Thoracic aorta (tissue), 2 donors: ENCODE results near the gene COQ4. TPM values are rescaled to one million over a fixed set of nuclear protein-coding genes. Genes with fewer than 3 reads are reported as not detected.

ENCODE experiments used
- ATAC-seq: fragments of 150-250 bp; one replicate; pipeline ENCODE4 v1.8.0; 2017; ENCODE audit warnings: low read depth; ENCODE audit not compliant: insufficient number of reproducible peaks, low FRiP score
- DNase-seq: peaks from one replicate; pipeline ENCODE4 v3.0.0-alpha.2; 2020; ENCODE audit warnings: low spot score
- H3K27ac ChIP-seq, 2 donors: fragments of 200-600 bp; sonication (generic); 1 replicate in 1 of 2; 2 replicates in 1 of 2; pipeline ENCODE4 v1.5.1; 2016; ENCODE audit warnings: mild to moderate bottlenecking in 2 of 2, moderate library complexity in 2 of 2
- H3K27me3 ChIP-seq: fragments of 200-600 bp; sonication (generic); replicated peaks from 2 replicates; pipeline ENCODE4 v1.6.0; 2016; ENCODE audit warnings: mild to moderate bottlenecking; ENCODE audit not compliant: insufficient read depth
- H3K36me3 ChIP-seq: fragments of 200-600 bp; sonication (generic); one replicate; pipeline ENCODE4 v1.5.1; 2016
- H3K4me1 ChIP-seq, 2 donors: fragments of 200-600 bp; sonication (generic); 1 replicate in 1 of 2; 2 replicates in 1 of 2; pipeline versions ENCODE4 v1.5.1 to v1.6.0; 2016; ENCODE audit warnings: low read depth in 2 of 2, mild to moderate bottlenecking in 1 of 2; ENCODE audit not compliant: control insufficient read depth in 1 of 2
- H3K4me3 ChIP-seq: fragments of 200-600 bp; sonication (generic); 2 replicates; pipeline ENCODE4 v1.5.1; 2016; ENCODE audit warnings: mild to moderate bottlenecking
- H3K9me3 ChIP-seq: fragments of 200-600 bp; sonication (generic); 2 replicates; pipeline ENCODE4 v1.5.1; 2016
- CTCF ChIP-seq: fragments of 200-600 bp; sonication (generic); IDR thresholded peaks from one replicate; pipeline ENCODE4 v1.5.1; 2019; ENCODE audit warnings: antibody characterized with exemption
- total RNA-seq, 2 donors: library from RNA; depleted of rRNA; stranded (reverse); fragments of >200 nt; gene quantifications; one replicate each; pipeline versions ENCODE4 v1.1.0 to v1.2.3, GENCODE V29; 2016

COQ4 gene
- total RNA-seq, 2 donors from 2014 or later = 28.7 to 40.1 TPM

DNA sequence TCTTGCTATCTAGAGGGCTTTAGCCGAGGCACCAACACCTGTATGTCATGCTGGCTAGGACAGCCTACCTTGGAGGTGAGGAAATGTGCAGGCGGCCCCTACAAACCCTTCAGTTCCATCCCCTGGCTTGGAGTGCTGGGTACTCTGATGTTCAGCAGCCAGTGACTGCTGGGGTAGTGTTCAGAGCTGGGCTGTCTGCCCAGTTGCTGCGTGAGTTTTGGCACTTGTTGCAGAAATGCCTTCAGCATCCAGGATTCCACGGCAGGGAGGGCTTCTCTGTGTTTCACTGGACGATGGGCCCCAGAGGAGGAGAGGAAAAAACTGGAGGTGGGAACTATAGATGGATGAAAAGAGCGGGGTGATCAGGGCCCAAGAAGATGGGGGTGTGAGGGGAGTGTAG is 36.2 kb upstream of the COQ4 start:
- no peaks in the 10 kb centered on the region for H3K9me3 ChIP-seq
- H3K4me1 ChIP-seq = no peaks in the 10 kb centered on the region
- ATAC-seq (no peak), DNase-seq (no peak)
- H3K27me3 ChIP-seq = no peaks in the 10 kb centered on the region
- no peak for TF ChIP-seq CTCF
- no peak overlapping the region for H3K4me3 ChIP-seq
- peaks cover 15% of the 10 kb centered on the region for H3K36me3 ChIP-seq
- no peak overlapping the region for H3K27ac ChIP-seq

- H3K27me3 ChIP-seq = no peaks in the 10 kb centered on the region
- no peaks in the 10 kb centered on the region for H3K4me1 ChIP-seq
- no peaks in the 10 kb centered on the region for H3K9me3 ChIP-seq
- DNase-seq (no peak), ATAC-seq (no peak)
- peaks cover 15% of the 10 kb centered on the region for H3K36me3 ChIP-seq
- H3K4me3 ChIP-seq = no peak overlapping the region
- no peak for TF ChIP-seq CTCF
- no peak overlapping the region for H3K27ac ChIP-seq
Observed at GRCh38 chr9:128288273-128289004, 34.2 kb upstream of the COQ4 start.

DNA sequence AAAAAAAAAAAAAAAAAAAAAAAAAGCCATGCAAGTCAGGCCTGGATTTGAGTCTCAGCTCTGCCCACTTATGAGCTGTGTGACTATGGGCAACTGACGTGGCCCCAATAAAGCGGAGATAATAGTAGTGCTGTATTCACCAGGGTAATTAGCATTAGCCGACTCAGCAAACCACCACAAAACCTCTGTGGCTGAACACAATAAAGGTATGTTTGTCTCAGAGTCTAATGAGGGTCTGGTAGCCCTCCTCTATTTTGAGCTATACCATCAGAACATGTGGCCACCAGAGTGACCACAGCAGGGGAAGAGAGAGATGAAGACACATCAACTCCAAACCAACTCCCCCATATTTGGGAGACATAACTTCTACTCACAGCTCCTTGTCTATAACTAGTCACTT is 30.6 kb upstream of the COQ4 start:
- no peak overlapping the region for H3K4me3 ChIP-seq
- H3K27me3 ChIP-seq = no peaks in the 10 kb centered on the region
- ATAC-seq (no peak), DNase-seq (no peak)
- H3K36me3 ChIP-seq = peaks cover 8% of the 10 kb centered on the region
- no peak for TF ChIP-seq CTCF
- no peaks in the 10 kb centered on the region for H3K9me3 ChIP-seq
- no peaks in the 10 kb centered on the region for H3K4me1 ChIP-seq
- no peak overlapping the region for H3K27ac ChIP-seq

DNA sequence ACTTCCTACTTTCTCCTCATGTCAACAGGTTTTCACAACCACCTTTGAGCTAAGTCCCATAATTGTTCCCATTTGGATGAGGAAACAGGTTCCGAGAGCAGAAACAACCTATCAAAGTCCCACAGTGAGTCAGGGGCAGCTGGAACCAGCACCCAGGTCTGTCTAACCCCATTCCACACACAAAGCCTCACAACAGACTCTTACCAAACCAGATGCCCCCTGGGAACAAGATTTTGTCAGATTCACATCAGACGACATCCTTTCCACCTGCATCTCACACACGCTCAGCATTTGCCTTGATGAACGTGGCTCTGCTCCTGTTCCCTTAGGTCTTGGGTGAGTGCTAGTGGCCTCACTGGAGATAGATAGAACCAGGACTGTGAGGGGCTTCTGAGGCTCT is 29.5 kb upstream of the COQ4 start:
- Histone ChIP-seq H3K4me1 (no peaks in the 10 kb centered on the region), H3K4me3 (no peak overlapping the region), H3K36me3 (peaks cover 6% of the 10 kb centered on the region), H3K9me3 (no peaks in the 10 kb centered on the region), H3K27me3 (no peaks in the 10 kb centered on the region), H3K27ac (no peak overlapping the region)
- no peak for TF ChIP-seq CTCF
- no peak for ATAC-seq
- no peak for DNase-seq

DNA sequence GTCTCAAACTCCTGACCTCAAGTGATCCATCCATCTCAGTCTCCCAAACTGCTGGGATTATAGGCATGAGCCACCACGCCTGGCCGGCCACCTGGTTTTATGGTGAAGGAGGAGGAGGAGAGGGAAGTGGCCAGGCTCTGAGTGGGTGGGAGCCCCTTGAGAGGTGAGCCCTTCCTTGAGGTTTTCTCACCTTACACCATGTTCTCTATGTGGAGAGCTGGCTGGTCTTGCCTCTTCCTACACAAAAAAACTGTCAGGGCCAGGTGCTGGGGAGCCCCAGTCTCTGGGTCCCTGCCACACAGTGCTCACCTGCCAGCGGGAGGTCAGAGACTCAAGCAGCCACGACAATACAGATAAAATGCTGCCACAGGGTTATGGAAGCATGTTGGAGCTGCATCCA is 28.5 kb upstream of the COQ4 start:
- H3K27me3 ChIP-seq = no peaks in the 10 kb centered on the region
- no peak overlapping the region for H3K27ac ChIP-seq
- H3K36me3 ChIP-seq = no peaks in the 10 kb centered on the region
- TF ChIP-seq CTCF = no peak
- no peak for ATAC-seq
- DNase-seq = no peak
- H3K9me3 ChIP-seq = no peaks in the 10 kb centered on the region
- H3K4me3 ChIP-seq = no peak overlapping the region
- no peaks in the 10 kb centered on the region for H3K4me1 ChIP-seq
